Measurements from ENCODE around the gene NKAIN2. TPM values are rescaled to one million over a fixed set of nuclear protein-coding genes. Genes with fewer than 3 reads are reported as not detected.

The NKAIN2 gene
- total and polyA plus RNA-seq, 2 donors (not counting 3 experiments of a cell fraction or from before 2014, with no cell fraction given), result 0.03 TPM; not detected in 1

- Histone ChIP-seq H3K9me1 (replicated peaks; ENCODE audit: control insufficient read depth, extremely low read depth, insufficient read depth, low read length) (no peaks in the 10 kb centered on the region), H4K20me1 (replicated peaks; ENCODE audit: control insufficient read depth, extremely low read depth, insufficient read depth, low read length) (no peaks in the 10 kb centered on the region), H3K4me3 (replicated peaks in 1 of 3; ENCODE audit: insufficient read depth in 1 of 3, low read depth in 1 of 3, low read length in 3 of 3) (no peak overlapping the region), H3K4me2 (ENCODE audit: insufficient read depth, low read length) (no peak overlapping the region), H3K27ac (ENCODE audit: insufficient read depth, low read depth, low read length) (no peak overlapping the region), H3K36me3 (ENCODE audit: control insufficient read depth in 2 of 2, extremely low read depth in 1 of 2, insufficient read depth in 2 of 2, low read length in 2 of 2) (no peaks in the 10 kb centered on the region), H3K79me2 (ENCODE audit: control insufficient read depth, insufficient read depth, low read length) (no peaks in the 10 kb centered on the region), H2AFZ (ENCODE audit: low read depth, low read length) (no peak overlapping the region), H3K9me3 (replicated peaks; ENCODE audit: control insufficient read depth, insufficient read depth, low read length) (no peaks in the 10 kb centered on the region), H3K4me1 (ENCODE audit: control insufficient read depth, extremely low read depth, insufficient read depth, low read length) (no peaks in the 10 kb centered on the region), H3K9ac (replicated peaks; ENCODE audit: extremely low read depth, insufficient read depth, low read length) (no peak overlapping the region), H3K27me3 (ENCODE audit: control insufficient read depth in 2 of 2, insufficient read depth in 2 of 2, low read length in 2 of 2) (no peaks in the 10 kb centered on the region)
- CTCF ChIA-PET, result no interaction called here
- dilution Hi-C loops (cut with MboI; ENCODE audit: extremely low pct_ligation_motif_present, low sequenced_read_pairs), result no loop called here
- intact Hi-C loops (cut with micrococcal nuclease), result no loop called here
- TF ChIP-seq JUN (IDR thresholded peaks at IDR 0.05; ENCODE audit: borderline replicate concordance, insufficient read depth, insufficient read length, low read depth) (no peak), MAX (IDR thresholded peaks at IDR 0.05; ENCODE audit: insufficient read depth, insufficient read length) (no peak), MYC (IDR thresholded peaks at IDR 0.05; ENCODE audit: low read depth, low read length) (no peak), FOS (IDR thresholded peaks at IDR 0.05; ENCODE audit: borderline replicate concordance, insufficient read depth, low read length) (no peak), POLR2AphosphoS5 (IDR thresholded peaks at IDR 0.05; ENCODE audit: insufficient read depth, low read depth, low read length) (no peak), CTCF (IDR thresholded peaks at IDR 0.05; ENCODE audit: extremely low read depth in 1 of 2, insufficient read depth in 1 of 2, low read depth in 1 of 2, low read length in 2 of 2) (no peak), EZH2 (IDR thresholded peaks at IDR 0.05; ENCODE audit: borderline replicate concordance, low read depth, low read length, severe bottlenecking) (no peak), POLR2A (IDR thresholded peaks at IDR 0.05; ENCODE audit: low read depth, low read length) (no peak), GATA2 (IDR thresholded peaks at IDR 0.05; ENCODE audit: insufficient read depth, insufficient read length, low read depth, low read length) (no peak)
- POLR2A ChIA-PET, result no interaction called here
- DNase-seq (ENCODE audit: low read depth, low spot score), result no peak
- no peak for FAIRE-seq
- no TSS peak for BruUV-seq (replicated peaks)
Observed at GRCh38 chr6:124560873-124561567, 757.4 kb downstream of the NKAIN2 start.
